A673 (cell line): ENCODE results near the gene CREB3L2. TPM values are rescaled to one million over a fixed set of nuclear protein-coding genes. Genes with fewer than 3 reads are reported as not detected.

Experiments used
- BruUV-seq: library from RNA; stranded (reverse); fragments of 400-500 nt; replicated peaks from 2 replicates; lab custom pipeline; 2021; lab: Mats Ljungman, UMichigan
- CTCF ChIA-PET: fragments of 300-600 bp; sonication (Branson Sonifier 250); formaldehyde crosslinking; loops from one replicate; lab custom pipeline; 2022; ENCODE audit warnings: antibody characterized with exemption; lab: Charles Lee
- POLR2A ChIA-PET: fragments of 300-600 bp; sonication (Branson Sonifier 250); formaldehyde crosslinking; loops from one replicate; lab custom pipeline; 2022; ENCODE audit warnings: antibody characterized with exemption; ENCODE audit not compliant: low non-redundant PET; lab: Charles Lee
- DNase-seq: peaks from one replicate; pipeline ENCODE4 v3.0.0-alpha.2; 2015; ENCODE audit warnings: low spot score
- H3K27ac ChIP-seq: fragments of 200-600 bp; sonication (generic); 2 replicates; pipeline ENCODE4 v1.5.1; 2016; ENCODE audit warnings: mixed run types, low read depth, mild to moderate bottlenecking, mixed read lengths, antibody characterized with exemption, low read length; ENCODE audit not compliant: poor library complexity, severe bottlenecking
- H3K27me3 ChIP-seq: fragments of 200-600 bp; sonication (generic); replicated peaks from 2 replicates; pipeline ENCODE4 v1.6.1; 2017; ENCODE audit warnings: mixed run types, low read depth, mild to moderate bottlenecking, mixed read lengths, antibody characterized with exemption, low read length; ENCODE audit not compliant: insufficient read depth, poor library complexity
- H3K36me3 ChIP-seq: fragments of 200-600 bp; sonication (generic); 2 replicates; pipeline ENCODE4 v1.6.1; 2016; ENCODE audit warnings: mixed run types, mild to moderate bottlenecking, mixed read lengths, antibody characterized with exemption, low read length; ENCODE audit not compliant: insufficient read depth, poor library complexity, severe bottlenecking
- H3K4me1 ChIP-seq: fragments of 200-600 bp; sonication (generic); 2 replicates; pipeline ENCODE4 v1.6.1; 2017; ENCODE audit warnings: mixed run types, mild to moderate bottlenecking, mixed read lengths, antibody characterized with exemption, low read length; ENCODE audit not compliant: insufficient read depth, poor library complexity, severe bottlenecking
- H3K4me3 ChIP-seq: fragments of 200-600 bp; sonication (generic); 2 replicates; pipeline ENCODE4 v1.5.1; 2016; ENCODE audit warnings: low read depth, mixed run types, mild to moderate bottlenecking, mixed read lengths, low read length; ENCODE audit not compliant: poor library complexity, severe bottlenecking
- H3K9me3 ChIP-seq: fragments of 200-600 bp; sonication (generic); 2 replicates; pipeline ENCODE4 v1.6.1; 2016; ENCODE audit warnings: mixed run types, low read depth, mild to moderate bottlenecking, mixed read lengths, antibody characterized with exemption, low read length; ENCODE audit not compliant: poor library complexity, severe bottlenecking
- CTCF ChIP-seq: fragments of 300-800, 200-600 bp; sonication (generic); conservative IDR thresholded peaks from 2 replicates; pipeline ENCODE4 v1.5.1; 2017; ENCODE audit warnings: low read depth, mild to moderate bottlenecking, antibody characterized with exemption, low read length, moderate library complexity, mixed read lengths
- EZH2 ChIP-seq: fragments of 200-600 bp; sonication (generic); IDR thresholded peaks from 2 replicates; pipeline ENCODE4 v1.6.1; 2017; ENCODE audit warnings: borderline replicate concordance, low read depth, mild to moderate bottlenecking, mixed read lengths, antibody characterized with exemption, low read length; ENCODE audit not compliant: poor library complexity, severe bottlenecking
- intact Hi-C: fragments of 100-400 bp; cut with micrococcal nuclease; formaldehyde crosslinking; loops from one replicate; pipeline ENCODE4 v1.10.0; 2022; ENCODE audit not compliant: unreplicated experiment
- total RNA-seq: library from RNA; stranded (reverse); gene quantifications from 2 replicates; pipeline ENCODE4 v1.2.3, GENCODE V29; 2021

CREB3L2 gene
- total RNA-seq, 1 experiment from 2014 or later = 17.0 TPM

- ChIA-PET CTCF (no interaction called here), POLR2A (no interaction called here)
- intact Hi-C loops = no loop called here
- BruUV-seq = no TSS peak
- no peak overlapping the region for H3K4me3 ChIP-seq
- DNase-seq = no peak
- no peaks in the 10 kb centered on the region for H3K9me3 ChIP-seq
- no peaks in the 10 kb centered on the region for H3K27me3 ChIP-seq
- H3K4me1 ChIP-seq = no peaks in the 10 kb centered on the region
- TF ChIP-seq EZH2 (no peak), CTCF (no peak)
- no peak overlapping the region for H3K27ac ChIP-seq
- H3K36me3 ChIP-seq = peaks cover 6% of the 10 kb centered on the region
Observed at GRCh38 chr7:137882261-137882668, 119.6 kb downstream of the CREB3L2 start.

DNA sequence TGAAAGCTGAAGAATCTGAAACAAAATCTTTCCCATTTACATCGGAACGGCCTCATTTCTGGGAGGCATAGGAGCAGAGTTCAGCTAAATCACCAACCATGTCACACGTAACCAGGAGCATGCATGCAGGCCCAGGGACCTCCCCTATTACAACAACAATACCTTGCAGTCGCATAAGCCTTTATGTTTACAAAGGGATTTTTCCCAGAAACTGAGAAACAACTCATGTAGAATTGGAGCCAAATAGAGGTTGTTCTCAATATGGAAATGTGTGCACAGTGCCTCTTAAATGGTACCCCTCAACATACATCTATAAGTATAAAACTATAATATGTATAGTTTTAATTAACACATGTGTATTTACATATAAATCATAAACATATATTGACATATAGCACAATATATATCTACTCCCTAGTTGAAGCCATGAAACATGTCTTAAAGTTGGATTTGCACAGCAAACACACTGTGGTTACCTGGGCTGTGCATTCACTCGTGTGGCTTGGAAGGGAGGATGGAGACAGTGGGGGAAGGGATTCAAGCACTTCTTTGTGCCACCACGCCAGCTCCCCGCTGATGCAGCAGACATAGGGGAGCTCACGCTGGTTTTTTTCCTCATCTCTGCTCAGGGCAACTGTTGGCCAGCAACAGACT is 120.2 kb downstream of the CREB3L2 start:
- TF ChIP-seq EZH2 (no peak), CTCF (no peak)
- ChIA-PET POLR2A (no interaction called here), CTCF (no interaction called here)
- no peaks in the 10 kb centered on the region for H3K27me3 ChIP-seq
- no peak overlapping the region for H3K4me3 ChIP-seq
- H3K27ac ChIP-seq = no peak overlapping the region
- intact Hi-C loops = no loop called here
- no peaks in the 10 kb centered on the region for H3K4me1 ChIP-seq
- H3K36me3 ChIP-seq = peaks cover 6% of the 10 kb centered on the region
- no TSS peak for BruUV-seq
- DNase-seq = no peak
- H3K9me3 ChIP-seq = no peaks in the 10 kb centered on the region

GRCh38 chr7:137880432-137880831 is 121.5 kb downstream of the CREB3L2 start:
- Histone ChIP-seq H3K4me1 (no peaks in the 10 kb centered on the region), H3K27me3 (no peaks in the 10 kb centered on the region), H3K9me3 (no peaks in the 10 kb centered on the region), H3K27ac (no peak overlapping the region), H3K36me3 (peaks cover 6% of the 10 kb centered on the region), H3K4me3 (no peak overlapping the region)
- POLR2A ChIA-PET = no interaction called here
- no peak for DNase-seq
- TF ChIP-seq EZH2 (no peak), CTCF (no peak)
- CTCF ChIA-PET = no interaction called here
- no TSS peak for BruUV-seq
- intact Hi-C loops = no loop called here
